Activated CD8-positive, alpha-beta T cell treated with anti-CD3 and anti-CD28 coated beads for 36 hours (primary cell): ENCODE results near the gene SLC25A29. TPM values are rescaled to one million over a fixed set of nuclear protein-coding genes. Genes with fewer than 3 reads are reported as not detected.
"Not testable (repeated sequence)": the region's sequence is repeated elsewhere in the genome, so short reads cannot be mapped to it uniquely, and the experiment has no call there.

Experiments
- ATAC-seq: fragments of 200-7000 bp; cut with Tn5 transposase; one replicate; pipeline ENCODE4 v1.10.0; 2021; ENCODE audit warnings: mild to moderate bottlenecking, moderate library complexity
- CTCF ChIA-PET: fragments of 350-600 bp; sonication (Branson Sonifier 250); formaldehyde crosslinking; loops from one replicate; lab custom pipeline; 2021; ENCODE audit warnings: antibody characterized with exemption; lab: Charles Lee
- POLR2A ChIA-PET: fragments of 350-600 bp; sonication (Branson Sonifier 250); formaldehyde crosslinking; loops from one replicate; lab custom pipeline; 2021; ENCODE audit warnings: antibody characterized with exemption; lab: Charles Lee
- DNase-seq: peaks from one replicate; pipeline ENCODE4 v3.0.0-alpha.2; 2020
- H3K27ac Mint-ChIP-seq: one replicate; pipeline ENCODE4 v1.8.0; 2021; ENCODE audit warnings: mild to moderate bottlenecking, mixed read lengths
- H3K27me3 Mint-ChIP-seq: one replicate; pipeline ENCODE4 v1.8.0; 2021; ENCODE audit warnings: mixed read lengths
- H3K36me3 Mint-ChIP-seq: one replicate; pipeline ENCODE4 v1.8.0; 2021; ENCODE audit warnings: low read depth, mixed read lengths
- H3K4me1 Mint-ChIP-seq: one replicate; pipeline ENCODE4 v1.8.0; 2021; ENCODE audit warnings: low read depth, mixed read lengths
- H3K4me3 Mint-ChIP-seq: one replicate; pipeline ENCODE4 v1.8.0; 2021; ENCODE audit warnings: mild to moderate bottlenecking, moderate library complexity, mixed read lengths
- H3K9me3 Mint-ChIP-seq: one replicate; pipeline ENCODE4 v1.8.0; 2021; ENCODE audit warnings: mixed read lengths
- CTCF ChIP-seq: fragments of 200-600 bp; IDR thresholded peaks from one replicate; pipeline ENCODE4 v1.8.0; 2022; ENCODE audit warnings: antibody characterized with exemption, mild to moderate bottlenecking
- intact Hi-C: fragments of 100-400 bp; cut with micrococcal nuclease; formaldehyde crosslinking; loops from one replicate; pipeline ENCODE4 v1.10.0; 2022
- total RNA-seq, 2 experiments: library from RNA; stranded (reverse); gene quantifications; one replicate each; pipeline ENCODE4 v1.2.3, GENCODE V29; 2021

Gene SLC25A29
- total RNA-seq, 2 experiments from 2014 or later: 23.6 to 24.7 TPM

DNA sequence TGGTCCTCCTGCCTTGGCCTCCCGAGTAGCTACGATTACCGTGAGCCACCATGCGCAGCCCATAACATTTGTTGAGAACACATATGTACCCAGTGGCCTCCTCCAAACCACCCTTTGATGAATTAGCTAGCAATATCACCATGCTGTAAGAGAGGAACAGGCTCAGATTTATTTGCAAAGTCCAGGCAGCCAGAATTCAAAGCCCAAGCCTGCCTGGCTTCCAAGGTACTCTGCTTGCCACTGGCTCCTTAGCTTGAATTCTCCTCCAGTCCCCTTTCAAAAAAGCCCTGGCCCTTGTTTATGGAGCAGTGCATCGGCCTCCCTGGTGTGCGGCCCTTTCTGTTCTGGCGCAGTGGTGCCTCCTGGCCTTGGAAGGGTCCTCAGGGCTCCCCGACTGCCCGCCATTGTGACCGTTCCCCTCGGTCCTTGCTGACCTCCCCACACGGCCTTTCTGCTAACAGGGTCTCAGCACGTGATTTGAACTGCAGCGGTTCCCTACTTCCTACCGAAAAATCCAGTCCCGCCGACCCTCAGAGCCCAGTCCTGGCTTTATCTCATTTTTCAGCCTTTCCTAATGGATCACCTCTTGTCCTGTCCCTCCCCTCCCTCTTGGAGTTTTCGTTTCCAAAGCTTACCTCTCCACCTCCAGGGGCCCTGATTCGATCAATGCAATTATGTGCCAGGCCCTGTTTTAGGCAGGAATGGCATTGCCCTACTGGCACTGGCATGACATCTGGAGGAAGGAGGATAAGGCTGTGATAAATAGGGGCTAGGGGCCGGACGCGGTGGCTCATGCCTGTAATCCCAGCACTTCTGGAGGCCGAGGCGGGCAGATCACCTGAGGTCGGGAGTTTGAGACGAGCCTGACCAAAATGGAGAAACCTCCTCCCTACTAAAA lies 22.0 kb downstream of the SLC25A29 start:
- H3K36me3 Mint-ChIP-seq: peaks cover 5% of the 10 kb centered on the region
- peak overlapping the region; percentile 58 for H3K4me3 Mint-ChIP-seq
- ATAC-seq (no peak), DNase-seq (no peak)
- no peaks in the 10 kb centered on the region for H3K9me3 Mint-ChIP-seq
- peak overlapping the region; percentile 55 for H3K27ac Mint-ChIP-seq
- H3K27me3 Mint-ChIP-seq: no peaks in the 10 kb centered on the region
- intact Hi-C loops: no loop called here
- CTCF ChIA-PET: interaction anchor here (0.6 to 5.2 kb wide), 20 partner anchors 10 to 128 kb away, joined by 3 to 39 read pairs (median 4); no protein-coding TSS in a partner anchor
- H3K4me1 Mint-ChIP-seq: peaks cover 16% of the 10 kb centered on the region
- POLR2A ChIA-PET: interaction anchor here (0.7 to 1.3 kb wide), 6 partner anchors 9 to 91 kb away, joined by 3 to 6 read pairs (median 3); a partner anchor contains a TSS
- no peak for TF ChIP-seq CTCF

DNA sequence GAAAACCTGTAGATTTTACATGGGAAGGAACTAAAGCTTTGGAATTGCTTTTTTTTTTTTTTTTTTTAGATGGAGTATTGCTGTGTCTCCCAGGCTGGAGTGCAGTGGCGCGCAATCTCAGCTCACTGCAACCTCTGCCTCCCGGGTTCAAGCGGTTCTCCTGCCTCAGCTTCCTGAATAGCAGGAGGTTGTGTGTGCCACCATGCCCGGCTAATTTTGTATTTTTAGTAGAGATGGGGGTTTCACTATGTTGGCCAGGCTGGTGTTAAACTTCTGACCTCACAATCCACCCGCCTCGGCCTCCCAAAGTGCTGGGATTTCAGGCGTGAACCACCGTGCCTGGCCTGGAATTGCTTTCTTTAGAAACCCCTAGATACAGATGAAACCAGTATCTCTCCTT lies 22.8 kb downstream of the SLC25A29 start:
- H3K27me3 Mint-ChIP-seq, H3K9me3 Mint-ChIP-seq, intact Hi-C loops, H3K27ac Mint-ChIP-seq, ATAC-seq, H3K4me3 Mint-ChIP-seq, DNase-seq: not testable (repeated sequence)
- POLR2A ChIA-PET: interaction anchor here (1.1 to 1.3 kb wide), 2 partner anchors 91 to 92 kb away, joined by 3 to 6 read pairs; a partner anchor contains a TSS
- Mint-ChIP-seq H3K4me1 (peaks cover 24% of the 10 kb centered on the region), H3K36me3 (peaks cover 11% of the 10 kb centered on the region)
- CTCF ChIA-PET: interaction anchor here (0.6 to 5.2 kb wide), 7 partner anchors 9 to 65 kb away, joined by 3 to 39 read pairs (median 6); no protein-coding TSS in a partner anchor

DNA sequence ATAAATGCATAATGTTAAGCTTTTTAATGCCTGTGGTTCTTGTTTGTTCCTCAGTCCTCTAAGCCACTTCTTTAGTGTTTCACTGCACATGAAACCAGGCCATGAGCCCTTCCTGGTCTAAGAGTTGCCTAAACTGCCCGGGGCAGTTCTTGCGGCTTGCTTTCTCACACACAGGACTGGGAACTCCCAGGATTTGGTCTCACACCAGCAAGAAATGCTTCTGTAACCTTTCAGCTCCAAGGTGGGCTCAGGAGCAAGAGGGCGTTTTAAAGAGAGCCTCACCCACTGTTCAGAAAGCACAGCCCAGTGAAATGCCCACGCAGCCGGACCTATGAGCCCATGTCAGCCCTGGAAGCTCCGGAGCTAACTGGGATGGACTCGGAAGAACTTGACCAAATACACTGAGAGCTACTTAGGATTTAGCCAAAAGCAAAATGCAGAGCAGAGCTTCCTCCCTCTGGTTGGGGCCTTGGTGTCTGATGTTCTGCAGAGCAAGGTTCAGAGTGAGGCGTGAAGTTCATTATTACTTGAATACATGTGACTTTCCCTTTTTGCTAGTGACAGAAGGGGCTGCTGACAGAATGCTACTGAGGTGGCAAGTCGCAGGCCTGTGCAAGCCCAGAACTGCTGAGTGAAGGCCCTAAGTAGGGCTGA lies 23.4 kb downstream of the SLC25A29 start:
- Mint-ChIP-seq H3K36me3 (peaks cover 13% of the 10 kb centered on the region), H3K9me3 (no peaks in the 10 kb centered on the region), H3K27ac (no peak overlapping the region), H3K4me1 (peaks cover 29% of the 10 kb centered on the region), H3K4me3 (no peak overlapping the region), H3K27me3 (no peaks in the 10 kb centered on the region)
- intact Hi-C loops: no loop called here
- CTCF ChIA-PET: interaction anchor here (0.6 to 5.2 kb wide), 6 partner anchors 8 to 65 kb away, joined by 3 to 39 read pairs (median 4); no protein-coding TSS in a partner anchor
- DNase-seq (no peak), ATAC-seq (no peak)
- no peak for TF ChIP-seq CTCF
- POLR2A ChIA-PET: interaction anchor here (1.1 to 1.3 kb wide), 2 partner anchors 91 to 93 kb away, joined by 3 to 6 read pairs; a partner anchor contains a TSS

GRCh38 chr14:100282083-100282350 lies 24.2 kb downstream of the SLC25A29 start:
- ChIA-PET POLR2A (no interaction called here), CTCF (interaction anchor here (1.2 to 5.2 kb wide), 4 partner anchors 7 to 32 kb away, joined by 3 to 39 read pairs (median 7); no protein-coding TSS in a partner anchor)
- intact Hi-C loops: no loop called here
- ATAC-seq: no peak
- peaks cover 35% of the 10 kb centered on the region for H3K4me1 Mint-ChIP-seq
- H3K9me3 Mint-ChIP-seq: no peaks in the 10 kb centered on the region
- TF ChIP-seq CTCF: no peak
- no peak overlapping the region for H3K4me3 Mint-ChIP-seq
- DNase-seq: no peak
- no peak overlapping the region for H3K27ac Mint-ChIP-seq
- no peaks in the 10 kb centered on the region for H3K27me3 Mint-ChIP-seq
- peaks cover 17% of the 10 kb centered on the region for H3K36me3 Mint-ChIP-seq

DNA sequence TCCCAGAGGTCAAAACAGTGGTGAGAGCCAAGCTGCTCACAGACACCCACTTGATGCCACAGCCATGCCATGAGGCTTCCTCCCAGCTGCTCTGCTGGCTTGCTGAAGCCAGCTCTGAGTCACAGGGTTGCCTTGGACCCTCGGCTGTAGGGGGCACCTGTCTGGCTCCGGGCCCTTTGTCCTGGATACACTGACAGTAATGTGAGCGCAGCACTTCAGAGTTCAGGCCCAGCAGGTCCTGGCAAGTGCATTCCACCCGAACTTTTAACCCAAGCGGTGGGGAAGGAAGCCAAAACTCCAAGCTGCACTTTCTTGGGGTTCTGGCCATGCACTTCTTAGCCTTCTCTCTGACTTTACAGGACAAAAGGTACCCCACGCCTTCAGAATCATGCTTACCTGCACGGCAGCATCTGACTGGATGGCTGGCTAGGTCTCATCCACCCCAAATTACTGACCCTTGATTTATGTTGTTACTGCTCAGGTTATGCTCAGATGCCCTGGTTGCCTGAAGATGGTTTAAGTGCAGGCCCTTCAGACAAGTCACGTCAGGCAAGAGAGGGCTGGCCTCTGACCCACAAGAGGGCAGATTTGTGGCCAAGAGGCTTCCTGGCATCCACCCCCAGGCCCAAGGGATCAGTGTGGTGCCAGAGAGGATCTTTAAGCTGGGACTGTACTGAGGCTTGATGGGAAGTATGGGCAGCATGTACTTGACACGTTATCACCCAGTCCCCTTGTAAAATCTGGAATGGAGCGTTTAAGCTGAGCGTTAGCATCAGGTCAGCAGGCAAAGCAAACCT lies 24.8 kb downstream of the SLC25A29 start:
- intact Hi-C loops: no loop called here
- POLR2A ChIA-PET: no interaction called here
- H3K4me1 Mint-ChIP-seq: peaks cover 36% of the 10 kb centered on the region

More for the DNA sequence above, 24.8 kb downstream of the SLC25A29 start:
- Mint-ChIP-seq H3K36me3 (peaks cover 20% of the 10 kb centered on the region), H3K9me3 (no peaks in the 10 kb centered on the region), H3K27me3 (no peaks in the 10 kb centered on the region), H3K27ac (peak overlapping the region; percentile 19), H3K4me3 (no peak overlapping the region)
- TF ChIP-seq CTCF: no peak
- ATAC-seq: no peak
- CTCF ChIA-PET: interaction anchor here (1.0 to 5.2 kb wide), 3 partner anchors 7 to 68 kb away, joined by 3 to 39 read pairs (median 6); no protein-coding TSS in a partner anchor
- DNase-seq: no peak
